Measurements from ENCODE around the gene DENND10. TPM values are rescaled to one million over a fixed set of nuclear protein-coding genes. Genes with fewer than 3 reads are reported as not detected.
"Not testable (repeated sequence)": the region's sequence is repeated elsewhere in the genome, so short reads cannot be mapped to it uniquely, and the experiment has no call there.

Gene DENND10
- polyA plus RNA-seq, 1 experiment = 86.8 TPM

DNA sequence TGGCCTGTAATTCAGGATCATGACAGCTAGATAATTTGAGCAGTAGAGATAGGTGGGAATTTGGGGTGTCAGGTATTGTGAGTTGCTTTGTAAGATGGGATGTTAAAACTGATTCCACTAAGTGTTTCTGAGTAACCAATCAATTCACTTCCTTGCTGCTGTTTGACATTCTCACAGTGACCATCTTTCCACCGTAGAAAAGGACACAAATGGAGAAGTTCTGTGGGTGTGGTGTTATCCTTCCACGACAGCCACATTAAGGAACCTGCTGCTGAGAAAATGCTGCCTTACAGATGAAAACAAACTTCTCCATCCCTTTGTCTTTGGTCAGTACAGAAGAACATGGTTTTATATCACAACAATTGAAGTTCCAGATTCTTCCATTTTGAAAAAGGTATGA lies 3.9 kb downstream of the DENND10 start:
- H3K36me3 ChIP-seq (ENCODE audit: control insufficient read depth, insufficient read depth, low read length); POLR2A ChIA-PET; H3K4me3 ChIP-seq (ENCODE audit: low read depth, low read length); DNase-seq (ENCODE audit: low read depth); H3K27me3 ChIP-seq (ENCODE audit: control insufficient read depth, insufficient read depth, low read length); CTCF ChIA-PET: not testable (repeated sequence)

DNA sequence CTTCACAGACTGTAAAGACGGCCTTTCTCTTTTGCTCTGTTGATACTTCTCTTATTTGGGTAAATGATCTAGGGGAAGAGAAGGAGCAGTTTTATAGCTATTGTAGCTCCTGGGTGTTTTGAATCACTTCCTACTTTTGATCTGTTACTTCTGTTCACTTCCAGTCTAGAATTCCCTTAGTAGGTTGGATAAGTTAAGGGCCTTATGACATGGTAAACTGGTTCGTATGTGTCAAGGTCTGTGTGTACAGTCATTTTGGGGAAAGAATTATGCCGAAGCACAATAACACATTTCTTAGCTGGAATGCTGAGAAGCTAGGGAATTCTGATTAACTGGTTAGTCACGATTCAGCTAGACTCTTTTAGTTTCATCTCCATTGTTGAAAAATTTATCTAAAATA lies 8.1 kb downstream of the DENND10 start:
- Histone ChIP-seq H3K27me3 (ENCODE audit: control insufficient read depth, insufficient read depth, low read length) (no peaks in the 10 kb centered on the region), H3K36me3 (ENCODE audit: control insufficient read depth, insufficient read depth, low read length) (peaks cover 4% of the 10 kb centered on the region; the same call in 1 of the 2 replicates), H3K4me3 (ENCODE audit: low read depth, low read length) (no peak overlapping the region)
- POLR2A ChIA-PET = interaction anchor here (0.6 to 0.7 kb wide), 3 partner anchors 20 to 94 kb away, joined by 3 to 16 read pairs (median 10); no protein-coding TSS in a partner anchor
- peak; percentile 49 for DNase-seq (ENCODE audit: low read depth)
- TF ChIP-seq CTCF (IDR thresholded peaks at IDR 0.05; ENCODE audit: insufficient read depth, low read depth, low read length) = no peak
- CTCF ChIA-PET = interaction anchor here (0.6 kb wide), 1 partner anchor 32 kb away, joined by 4 read pairs; no protein-coding TSS in a partner anchor

DNA sequence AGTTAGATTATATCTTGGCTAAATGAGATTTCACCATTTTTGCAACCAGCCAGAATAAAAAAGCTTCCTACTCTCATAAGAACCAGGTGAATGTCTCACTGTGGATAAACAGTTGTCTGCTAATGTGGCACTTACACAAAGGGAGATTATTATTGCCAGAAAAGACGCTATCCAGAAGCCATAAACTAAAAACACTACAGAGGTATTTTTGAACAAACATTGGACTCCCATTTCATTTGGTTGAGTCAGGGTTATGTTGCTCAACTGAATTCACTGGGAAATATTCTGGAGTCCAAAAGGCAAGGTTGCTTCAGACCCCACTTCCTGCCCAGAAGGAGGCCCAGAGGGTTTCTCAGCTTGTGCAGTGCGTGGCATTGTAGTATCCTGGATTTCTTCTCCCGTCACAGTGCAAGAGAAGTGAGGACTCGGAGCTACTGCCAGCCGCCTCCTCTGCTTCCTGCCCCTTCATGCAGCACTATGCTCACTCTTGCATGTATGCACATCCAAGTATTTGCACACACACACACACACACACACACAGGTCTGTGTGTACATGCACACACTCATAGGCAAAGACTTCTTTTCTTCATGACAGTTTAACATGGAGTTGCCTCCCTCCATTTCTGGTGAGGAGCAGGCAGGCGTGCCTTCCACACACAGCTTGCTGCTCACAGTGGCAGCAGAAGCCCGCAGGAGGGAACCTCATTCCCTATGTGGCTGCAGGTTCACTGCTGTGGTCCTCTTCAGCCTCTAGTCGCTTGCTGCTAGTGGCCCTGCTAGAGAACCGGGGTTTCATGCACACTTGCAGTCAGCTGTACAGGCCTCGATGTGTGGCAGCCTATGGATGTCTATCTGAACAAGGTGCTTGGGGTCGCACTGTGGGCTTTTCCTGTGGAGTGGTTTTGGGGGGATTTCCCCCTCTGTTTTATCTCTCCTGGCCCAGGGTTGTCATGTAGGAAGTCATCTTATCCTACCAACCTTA lies 10.1 kb downstream of the DENND10 start:
- H3K4me3 ChIP-seq (ENCODE audit: low read depth, low read length) = no peak overlapping the region
- ChIA-PET POLR2A (no interaction called here), CTCF (interaction anchor here (0.5 kb wide), 1 partner anchor 274 kb away, joined by 4 read pairs; no protein-coding TSS in a partner anchor)
- DNase-seq (ENCODE audit: low read depth) = peak; percentile 90
- H3K27me3 ChIP-seq (ENCODE audit: control insufficient read depth, insufficient read depth, low read length) = no peaks in the 10 kb centered on the region
- peaks cover 6% of the 10 kb centered on the region for H3K36me3 ChIP-seq (ENCODE audit: control insufficient read depth, insufficient read depth, low read length)
- TF ChIP-seq CTCF (IDR thresholded peaks at IDR 0.05; ENCODE audit: insufficient read depth, low read depth, low read length) = no peak

DNA sequence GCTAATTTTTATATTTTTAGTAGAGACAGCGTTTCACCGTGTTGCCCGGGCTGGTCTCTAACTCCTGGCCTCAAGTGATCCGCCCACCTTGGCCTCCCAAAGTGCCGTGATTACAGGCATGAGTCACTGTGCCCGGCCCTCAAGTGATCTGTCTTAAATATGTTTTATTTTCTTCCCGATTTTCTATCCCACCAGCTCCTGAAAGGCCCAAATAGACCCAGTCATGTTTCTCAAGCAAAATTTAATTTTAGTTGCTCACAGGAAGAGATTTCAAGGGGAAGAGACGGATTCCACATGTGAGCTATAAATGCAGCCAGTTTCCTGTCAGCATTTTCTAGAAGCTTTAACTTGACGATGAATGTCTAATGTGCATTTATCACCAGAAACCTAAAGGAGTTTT lies 12.0 kb downstream of the DENND10 start:
- H3K36me3 ChIP-seq (ENCODE audit: control insufficient read depth, insufficient read depth, low read length) = peaks cover 6% of the 10 kb centered on the region
- TF ChIP-seq CTCF (IDR thresholded peaks at IDR 0.05; ENCODE audit: insufficient read depth, low read depth, low read length) = no peak
- POLR2A ChIA-PET = interaction anchor here (0.7 kb wide), 1 partner anchor 34 kb away, joined by 3 read pairs; no protein-coding TSS in a partner anchor
- no peaks in the 10 kb centered on the region for H3K27me3 ChIP-seq (ENCODE audit: control insufficient read depth, insufficient read depth, low read length)
- no peak overlapping the region for H3K4me3 ChIP-seq (ENCODE audit: low read depth, low read length)
- no peak for DNase-seq (ENCODE audit: low read depth)
- CTCF ChIA-PET = interaction anchor here (1.5 to 1.7 kb wide), 2 partner anchors 84 to 91 kb away, joined by 4 to 5 read pairs; partner anchors contain the start of gene GRK5

DNA sequence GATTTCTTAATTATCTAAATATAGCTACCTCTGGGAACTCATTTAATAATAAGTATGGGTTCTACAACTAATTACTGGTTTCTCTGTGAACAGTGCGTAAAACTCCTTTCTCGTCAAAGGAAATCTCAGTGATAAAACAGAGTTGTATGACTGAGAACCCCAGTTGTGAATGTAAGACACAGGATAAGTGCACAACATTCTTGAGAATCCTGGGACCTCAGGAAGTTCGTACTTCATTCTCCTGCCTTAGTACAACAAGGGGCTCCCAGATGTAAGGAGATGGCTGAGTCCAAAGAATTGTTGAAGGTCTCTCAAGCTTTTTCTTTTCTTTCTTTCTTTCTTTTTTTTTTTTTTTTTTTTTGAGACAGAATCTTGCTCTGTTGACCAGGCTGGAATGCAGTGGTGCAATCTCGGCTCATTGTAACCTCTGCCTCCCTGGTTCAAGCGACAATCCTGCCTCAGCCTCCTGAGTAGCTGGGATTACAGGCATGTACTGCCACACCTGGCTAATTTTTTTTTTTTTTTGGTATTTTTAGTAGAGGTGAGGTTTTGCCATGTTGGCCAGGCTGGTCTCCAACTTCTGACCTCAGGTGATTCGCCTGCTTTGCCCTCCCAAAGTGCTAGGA lies 12.5 kb downstream of the DENND10 start:
- POLR2A ChIA-PET = interaction anchor here (0.7 kb wide), 1 partner anchor 35 kb away, joined by 3 read pairs; no protein-coding TSS in a partner anchor
- CTCF ChIA-PET = interaction anchor here (0.8 to 1.7 kb wide), 3 partner anchors 8 to 90 kb away, joined by 3 to 5 read pairs (median 4); partner anchors contain the start of gene GRK5
- H3K36me3 ChIP-seq (ENCODE audit: control insufficient read depth, insufficient read depth, low read length) = peaks cover 6% of the 10 kb centered on the region

More for the DNA sequence above, 12.5 kb downstream of the DENND10 start:
- Histone ChIP-seq H3K27me3 (ENCODE audit: control insufficient read depth, insufficient read depth, low read length) (no peaks in the 10 kb centered on the region), H3K4me3 (ENCODE audit: low read depth, low read length) (no peak overlapping the region)
- no peak for DNase-seq (ENCODE audit: low read depth)
- TF ChIP-seq CTCF (IDR thresholded peaks at IDR 0.05; ENCODE audit: insufficient read depth, low read depth, low read length) = no peak
